ENCODE results near the gene LSM12.

Gene LSM12

GRCh38 chr17:44070455-44071197, 4.2 kb upstream of the LSM12 start, which contains the start of gene G6PC3:
TSS of gene G6PC3 (plus strand) at chr17:44070735. CDS start at chr17:44070966, 231 bp downstream.
- TF ChIP-seq EZH2phosphoT487 (IDR thresholded peaks at IDR 0.05; ENCODE audit: borderline replicate concordance, low read length): no peak
- no peak for TF ChIP-seq CTCF (IDR thresholded peaks at IDR 0.05; ENCODE audit: low read depth, low read length, poor library complexity, severe bottlenecking)
- no peaks in the 10 kb centered on the region for H4K20me1 ChIP-seq (ENCODE audit: control insufficient read depth, insufficient read depth, low read depth, low read length)
- peaks cover 34% of the 10 kb centered on the region for H3K36me3 ChIP-seq (ENCODE audit: control insufficient read depth, low read length)
- H3K9me2 ChIP-seq (replicated peaks; ENCODE audit: control insufficient read depth, low read length): no peaks in the 10 kb centered on the region
- peak within 1 kb of the TSS; percentile 99 for H3K4me2 ChIP-seq (ENCODE audit: low read length)
- peaks cover 36% of the 10 kb centered on the region for H3K4me1 ChIP-seq (ENCODE audit: control insufficient read depth, low read length)
- H3K79me2 ChIP-seq (ENCODE audit: control insufficient read depth, low read length): peaks cover 49% of the 10 kb centered on the region
- peak within 1 kb of the TSS; percentile 88 for H3K27ac ChIP-seq (ENCODE audit: low read depth, low read length)
- H3K4me3 ChIP-seq (ENCODE audit: low read length): peak within 1 kb of the TSS; percentile 98
- H3K27me3 ChIP-seq (ENCODE audit: control insufficient read depth, low read length): no peaks in the 10 kb centered on the region
- peaks cover 7% of the 10 kb centered on the region; the same call in 1 of the 2 replicates for H3F3A ChIP-seq (ENCODE audit: control insufficient read depth, insufficient read depth)
- H3K9me3 ChIP-seq (ENCODE audit: control insufficient read depth, insufficient read depth, low read length): no peaks in the 10 kb centered on the region

GRCh38 chr17:44069974-44070454, 3.5 kb upstream of the LSM12 start:
- Histone ChIP-seq H3K4me3 (ENCODE audit: low read length) (peak overlapping the region; percentile 98), H3K9me2 (replicated peaks; ENCODE audit: control insufficient read depth, low read length) (no peaks in the 10 kb centered on the region), H3K27me3 (ENCODE audit: control insufficient read depth, low read length) (no peaks in the 10 kb centered on the region), H4K20me1 (ENCODE audit: control insufficient read depth, insufficient read depth, low read depth, low read length) (no peaks in the 10 kb centered on the region), H3K36me3 (ENCODE audit: control insufficient read depth, low read length) (peaks cover 33% of the 10 kb centered on the region), H3K27ac (ENCODE audit: low read depth, low read length) (peak overlapping the region; percentile 88), H3F3A (ENCODE audit: control insufficient read depth, insufficient read depth) (peaks cover 7% of the 10 kb centered on the region; the same call in 1 of the 2 replicates), H3K4me1 (ENCODE audit: control insufficient read depth, low read length) (peaks cover 42% of the 10 kb centered on the region), H3K79me2 (ENCODE audit: control insufficient read depth, low read length) (peaks cover 55% of the 10 kb centered on the region), H3K9me3 (ENCODE audit: control insufficient read depth, insufficient read depth, low read length) (no peaks in the 10 kb centered on the region), H3K4me2 (ENCODE audit: low read length) (peak overlapping the region; percentile 99)
- TF ChIP-seq EZH2phosphoT487 (IDR thresholded peaks at IDR 0.05; ENCODE audit: borderline replicate concordance, low read length) (no peak), CTCF (IDR thresholded peaks at IDR 0.05; ENCODE audit: low read depth, low read length, poor library complexity, severe bottlenecking) (no peak)

- Histone ChIP-seq H3K27me3 (ENCODE audit: control insufficient read depth, low read length) (no peaks in the 10 kb centered on the region), H3K9me3 (ENCODE audit: control insufficient read depth, insufficient read depth, low read length) (no peaks in the 10 kb centered on the region), H3K4me3 (ENCODE audit: low read length) (peak overlapping the region; percentile 97), H3F3A (ENCODE audit: control insufficient read depth, insufficient read depth) (peaks cover 7% of the 10 kb centered on the region; the same call in 1 of the 2 replicates), H3K4me1 (ENCODE audit: control insufficient read depth, low read length) (peaks cover 51% of the 10 kb centered on the region), H3K27ac (ENCODE audit: low read depth, low read length) (peak overlapping the region; percentile 76), H3K36me3 (ENCODE audit: control insufficient read depth, low read length) (peaks cover 37% of the 10 kb centered on the region), H3K79me2 (ENCODE audit: control insufficient read depth, low read length) (peaks cover 66% of the 10 kb centered on the region), H3K4me2 (ENCODE audit: low read length) (peak overlapping the region; percentile 82), H4K20me1 (ENCODE audit: control insufficient read depth, insufficient read depth, low read depth, low read length) (no peaks in the 10 kb centered on the region), H3K9me2 (replicated peaks; ENCODE audit: control insufficient read depth, low read length) (no peaks in the 10 kb centered on the region)
- TF ChIP-seq EZH2phosphoT487 (IDR thresholded peaks at IDR 0.05; ENCODE audit: borderline replicate concordance, low read length) (no peak), CTCF (IDR thresholded peaks at IDR 0.05; ENCODE audit: low read depth, low read length, poor library complexity, severe bottlenecking) (no peak)
These were observed 1.1 kb upstream of the LSM12 start for GRCh38 chr17:44067545-44067940.
